HL-60/S4 (cell line): ENCODE results near the gene WDR55.
"Not testable (repeated sequence)": the region's sequence is repeated elsewhere in the genome, so short reads cannot be mapped to it uniquely, and the experiment has no call there.

ENCODE experiments used
- in situ Hi-C: fragments of 300-500 bp; cut with MboI; formaldehyde crosslinking; loops from 2 replicates; pipeline ENCODE4 v1.14.3; 2022; ENCODE audit warnings: low sequenced_read_pairs

WDR55 gene

DNA sequence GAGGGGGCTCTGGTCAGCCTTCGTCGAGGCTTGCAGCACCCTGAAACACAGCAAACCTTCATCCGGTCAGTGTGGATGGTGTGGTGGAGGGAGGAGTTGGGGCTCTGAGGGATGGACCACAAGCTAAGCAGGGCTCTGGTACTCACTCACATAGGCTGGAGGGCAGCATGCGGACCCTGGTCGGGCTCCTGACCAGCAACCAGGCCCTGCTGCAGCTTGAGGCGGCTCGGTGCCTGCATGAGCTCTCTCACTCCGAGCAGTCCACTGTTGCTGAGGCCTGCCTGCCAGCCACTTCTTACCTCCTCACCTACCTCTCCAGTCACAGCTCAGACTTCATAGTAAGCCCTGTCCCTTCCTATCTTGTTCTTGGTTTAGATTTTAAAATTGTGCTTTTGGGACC is 23.0 kb upstream of the WDR55 start:
- in situ Hi-C loops: no loop called here

GRCh38 chr5:140642718-140643117 is 22.0 kb upstream of the WDR55 start:
- in situ Hi-C loops: no loop called here

- in situ Hi-C loops: no loop called here
Observed at GRCh38 chr5:140647042-140647419, 17.7 kb upstream of the WDR55 start.

- in situ Hi-C loops: no loop called here
Observed at GRCh38 chr5:140658870-140659269, 5.8 kb upstream of the WDR55 start.

DNA sequence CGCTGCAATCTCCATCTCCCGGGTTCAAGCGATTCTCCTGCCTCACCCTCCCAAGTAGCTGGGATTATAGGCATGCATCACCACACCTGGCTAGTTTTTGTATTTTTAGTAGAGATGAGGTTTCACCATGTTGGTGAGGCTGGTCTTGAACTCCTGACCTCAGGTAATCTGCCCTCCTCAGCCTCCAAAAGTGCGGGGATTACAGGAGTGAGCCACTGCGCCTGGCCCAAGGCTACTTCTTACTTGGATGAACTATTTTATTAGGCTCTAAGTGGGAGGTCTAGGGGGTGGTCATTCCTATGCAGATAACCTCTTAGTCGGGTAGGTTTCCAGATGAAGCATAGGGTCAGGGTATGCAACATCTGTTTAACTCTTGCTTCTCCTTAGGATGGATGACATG is 4.3 kb upstream of the WDR55 start:
- in situ Hi-C loops: not testable (repeated sequence)

DNA sequence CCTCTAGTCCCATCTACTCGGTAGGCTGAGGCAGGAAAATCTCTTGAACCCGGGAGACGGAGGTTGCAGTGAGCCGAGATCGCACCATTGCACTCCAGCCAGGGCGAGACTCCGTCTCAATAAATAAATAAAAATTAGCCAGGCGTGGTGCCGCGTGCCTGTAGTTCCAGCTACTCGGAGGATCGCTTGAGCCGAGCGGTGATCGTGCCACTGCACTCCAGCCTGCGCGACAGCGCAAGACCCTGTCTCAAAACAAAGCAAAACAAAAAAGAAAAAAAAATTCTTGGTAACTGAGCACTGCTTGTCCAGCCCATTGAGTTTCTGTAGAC is 710 bp upstream of the WDR55 start:
- in situ Hi-C loops: no loop called here

DNA sequence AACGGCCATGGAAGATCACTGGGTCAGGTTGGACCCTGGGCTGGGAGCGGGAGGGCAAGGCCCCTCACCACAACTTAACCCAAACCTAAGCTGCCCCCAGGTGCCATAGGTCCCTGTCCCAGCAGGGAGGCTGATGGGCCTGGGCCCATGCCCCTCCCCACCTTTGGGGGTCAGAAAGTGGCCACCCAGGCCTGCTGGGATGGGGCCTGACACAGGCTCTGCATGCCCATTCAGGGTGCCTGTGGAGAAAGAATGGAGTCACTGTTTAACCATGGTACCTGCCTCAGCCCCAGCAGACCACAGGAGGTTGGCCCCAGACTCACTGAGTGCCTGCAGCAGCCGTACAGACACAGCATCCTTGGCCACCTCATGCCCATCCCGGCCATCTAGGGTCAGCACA is 6.3 kb downstream of the WDR55 start:
- in situ Hi-C loops: not testable (repeated sequence)

DNA sequence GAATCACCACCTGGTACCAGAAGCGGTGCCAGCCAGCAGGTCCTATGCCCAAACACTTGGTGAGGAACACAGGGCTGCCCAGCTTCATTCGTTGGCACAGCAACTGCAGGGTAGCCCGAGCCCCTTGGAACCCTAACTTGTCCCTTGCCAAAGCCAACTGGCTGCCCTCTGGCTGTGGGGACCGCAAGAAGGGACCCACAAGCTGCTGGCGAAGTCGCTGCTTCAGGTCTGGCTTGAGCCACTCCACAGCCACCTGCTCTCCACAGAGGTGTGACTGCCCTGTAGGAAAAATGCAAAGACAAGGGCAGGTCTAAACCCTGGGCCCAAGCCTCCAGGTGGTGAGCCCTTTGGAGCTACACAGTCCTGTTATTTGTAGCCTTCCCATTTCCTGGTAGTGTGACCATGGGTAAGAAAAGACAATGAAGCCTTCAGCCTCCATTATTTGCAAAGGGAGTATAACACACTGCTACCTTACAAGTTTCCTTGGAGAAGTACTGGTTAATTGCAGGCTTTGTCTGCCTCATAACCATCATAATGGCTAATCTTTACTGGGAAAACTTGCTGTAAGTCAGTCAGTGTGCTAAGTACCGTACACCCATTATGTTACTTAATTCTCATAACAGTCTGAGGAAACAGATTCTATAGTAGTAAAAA is 6.9 kb downstream of the WDR55 start:
- in situ Hi-C loops: no loop called here

- in situ Hi-C loops: no loop called here
Observed at GRCh38 chr5:140672455-140673186, 7.9 kb downstream of the WDR55 start.

- in situ Hi-C loops: no loop called here
Observed at GRCh38 chr5:140673187-140673976, 8.7 kb downstream of the WDR55 start, which contains the start of gene DND1. Gene DND1, minus strand, starts transcription at chr5:140673576. Its CDS starts 34 bp downstream, at chr5:140673542.

DNA sequence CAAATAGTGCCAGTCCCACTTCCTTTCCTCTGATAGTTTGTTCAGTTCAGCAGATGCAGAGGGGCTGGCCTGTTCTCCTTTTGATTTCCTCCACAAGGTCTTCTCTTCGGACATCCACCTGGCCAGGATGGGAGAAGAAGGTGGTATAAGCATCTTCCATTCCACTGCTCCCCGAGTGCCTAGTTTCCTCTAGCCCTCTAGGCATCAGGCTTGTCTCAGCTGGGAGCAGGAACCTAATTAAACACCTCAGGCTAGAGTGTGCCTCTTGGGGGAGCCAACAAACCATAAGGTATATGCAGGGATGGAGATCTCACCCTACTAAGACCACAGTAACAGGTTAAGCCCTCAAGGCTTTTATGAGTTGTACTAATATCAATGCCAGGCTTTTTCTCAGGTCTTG is 9.5 kb downstream of the WDR55 start:
- in situ Hi-C loops: no loop called here

DNA sequence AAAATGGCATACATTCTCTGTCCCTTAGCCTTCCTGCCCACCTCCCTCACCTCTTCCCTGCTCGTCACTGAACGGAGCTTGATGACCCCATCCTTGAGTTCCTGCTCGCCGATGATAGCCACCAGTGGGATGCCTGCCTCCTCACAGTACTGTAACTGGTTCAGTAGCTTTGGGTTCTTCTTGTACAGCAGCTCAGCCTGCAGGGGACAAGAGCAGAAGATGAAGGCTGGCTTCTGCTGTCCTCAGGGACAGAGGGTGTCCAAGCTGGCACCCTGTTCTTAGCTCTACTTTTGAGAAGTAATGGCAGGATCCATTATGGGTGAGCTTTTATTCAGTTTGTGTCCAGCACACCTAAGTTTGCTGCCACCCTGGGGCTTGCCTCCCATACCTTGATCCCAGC is 9.9 kb downstream of the WDR55 start:
- in situ Hi-C loops: loop anchor here (25.0 kb wide), 1 partner anchor 938 kb away; the partner anchor contains the start of gene DIAPH1

DNA sequence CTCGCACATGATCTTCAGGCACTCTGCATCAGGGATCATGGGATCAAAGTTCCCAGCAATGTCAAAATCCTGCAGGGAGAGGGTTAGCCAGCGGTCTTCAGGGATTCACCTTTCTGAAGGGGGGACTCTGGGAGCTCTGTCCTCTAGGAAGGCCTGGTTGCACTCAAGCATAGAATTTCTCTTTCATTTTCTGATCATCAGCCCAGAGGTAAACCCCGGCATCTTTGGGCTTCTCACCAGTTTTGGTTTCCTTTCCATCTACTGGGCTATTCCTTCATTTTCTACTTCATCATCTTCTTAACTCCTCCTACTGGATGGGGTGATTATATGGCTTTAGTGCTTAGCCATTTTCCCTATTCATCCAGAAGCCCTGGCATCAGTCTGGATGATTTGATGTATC is 13.2 kb downstream of the WDR55 start:
- in situ Hi-C loops: loop anchor here (25.0 kb wide), 1 partner anchor 934 kb away; the partner anchor contains the start of gene DIAPH1

DNA sequence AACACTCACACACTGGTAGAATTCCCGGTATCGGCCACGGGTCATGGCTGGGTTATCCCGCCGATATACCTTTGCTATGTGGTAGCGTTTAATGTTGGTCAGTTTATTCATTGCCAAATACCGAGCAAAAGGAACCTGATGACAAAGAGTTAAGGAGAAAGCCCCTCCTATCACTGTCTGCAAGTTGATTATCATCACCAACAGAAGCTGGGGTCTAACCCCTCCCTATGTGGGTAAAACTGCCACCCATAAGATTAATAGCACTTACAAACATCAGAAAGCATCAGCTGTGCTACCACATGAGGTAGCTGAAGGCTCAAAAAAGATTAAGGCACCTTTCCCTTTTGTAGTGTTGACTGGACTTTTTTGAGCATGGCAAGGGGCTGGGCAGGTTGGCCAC is 14.3 kb downstream of the WDR55 start:
- in situ Hi-C loops: loop anchor here (25.0 kb wide), 1 partner anchor 933 kb away; the partner anchor contains the start of gene DIAPH1

DNA sequence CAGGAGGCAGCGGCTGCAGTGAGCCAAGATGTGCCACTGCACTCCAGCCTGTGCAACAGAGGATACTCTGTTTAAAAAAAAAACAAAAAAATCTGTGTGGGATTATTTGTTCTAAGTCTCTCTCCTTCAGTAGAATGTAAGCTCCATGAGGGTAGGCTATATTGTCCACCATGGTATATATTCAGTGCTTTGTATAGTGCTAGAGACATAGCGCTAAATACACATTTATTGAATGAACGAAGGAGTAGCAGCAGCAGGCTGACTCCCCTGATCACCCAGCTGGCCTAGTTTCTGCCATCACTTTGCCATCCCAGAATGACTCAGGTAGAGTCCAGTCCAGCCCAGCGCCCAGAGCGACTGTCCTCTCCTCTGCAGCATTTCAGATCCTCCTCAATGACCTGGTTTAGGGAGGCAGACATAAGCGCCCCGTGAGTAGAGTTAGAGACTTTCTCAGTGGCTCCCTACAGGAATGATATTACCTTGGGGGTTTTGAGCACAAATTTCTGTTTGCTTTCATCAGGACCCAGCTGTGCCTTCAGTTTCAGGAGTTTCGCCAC is 25.8 kb downstream of the WDR55 start:
- in situ Hi-C loops: loop anchor here (25.0 kb wide), 1 partner anchor 922 kb away; the partner anchor contains the start of gene DIAPH1

- in situ Hi-C loops: loop anchor here (25.0 kb wide), 1 partner anchor 921 kb away; the partner anchor contains the start of gene DIAPH1
Observed at GRCh38 chr5:140690941-140691924, 26.5 kb downstream of the WDR55 start, which contains the start of the genes HARS1 and HARS2. Gene HARS1, minus strand, starts transcription at chr5:140691370. Its CDS starts 66 bp downstream, at chr5:140691304. Gene HARS2, plus strand, starts transcription at chr5:140691455. Its CDS starts 194 bp downstream, at chr5:140691649.

GRCh38 chr5:140694276-140694675 is 29.6 kb downstream of the WDR55 start:
- in situ Hi-C loops: loop anchor here (25.0 kb wide), 1 partner anchor 918 kb away; the partner anchor contains the start of gene DIAPH1

DNA sequence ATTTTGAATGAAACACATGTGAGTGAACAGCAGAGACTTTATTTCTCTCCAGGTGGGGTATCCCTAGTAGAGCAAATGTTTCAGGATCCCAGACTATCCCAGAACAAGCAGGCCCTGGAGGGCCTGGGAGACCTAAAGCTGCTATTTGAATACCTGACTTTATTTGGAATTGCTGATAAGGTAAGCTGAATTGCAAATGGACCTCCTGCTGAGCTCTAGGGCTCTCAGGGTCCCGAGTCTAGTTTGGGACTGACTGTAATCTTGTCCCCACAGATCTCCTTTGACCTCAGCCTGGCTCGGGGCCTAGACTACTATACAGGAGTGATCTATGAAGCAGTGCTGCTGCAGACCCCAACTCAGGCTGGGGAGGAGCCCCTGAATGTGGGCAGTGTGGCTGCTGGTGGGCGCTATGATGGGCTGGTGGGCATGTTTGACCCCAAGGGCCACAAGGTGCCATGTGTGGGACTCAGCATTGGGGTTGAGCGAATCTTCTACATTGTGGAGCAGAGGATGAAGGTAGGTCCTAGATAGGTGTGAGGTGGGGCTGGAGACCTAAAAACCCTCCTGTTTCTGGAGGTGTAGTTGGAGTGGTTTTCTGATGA is 32.3 kb downstream of the WDR55 start:
- in situ Hi-C loops: loop anchor here (25.0 kb wide), 1 partner anchor 915 kb away; the partner anchor contains the start of gene DIAPH1
